ENCODE results near the gene FUT4. TPM values are rescaled to one million over a fixed set of nuclear protein-coding genes. Genes with fewer than 3 reads are reported as not detected.

FUT4 gene
- total and polyA plus RNA-seq, 2 experiments from 2014 or later, result 5.9 to 13.9 TPM

DNA sequence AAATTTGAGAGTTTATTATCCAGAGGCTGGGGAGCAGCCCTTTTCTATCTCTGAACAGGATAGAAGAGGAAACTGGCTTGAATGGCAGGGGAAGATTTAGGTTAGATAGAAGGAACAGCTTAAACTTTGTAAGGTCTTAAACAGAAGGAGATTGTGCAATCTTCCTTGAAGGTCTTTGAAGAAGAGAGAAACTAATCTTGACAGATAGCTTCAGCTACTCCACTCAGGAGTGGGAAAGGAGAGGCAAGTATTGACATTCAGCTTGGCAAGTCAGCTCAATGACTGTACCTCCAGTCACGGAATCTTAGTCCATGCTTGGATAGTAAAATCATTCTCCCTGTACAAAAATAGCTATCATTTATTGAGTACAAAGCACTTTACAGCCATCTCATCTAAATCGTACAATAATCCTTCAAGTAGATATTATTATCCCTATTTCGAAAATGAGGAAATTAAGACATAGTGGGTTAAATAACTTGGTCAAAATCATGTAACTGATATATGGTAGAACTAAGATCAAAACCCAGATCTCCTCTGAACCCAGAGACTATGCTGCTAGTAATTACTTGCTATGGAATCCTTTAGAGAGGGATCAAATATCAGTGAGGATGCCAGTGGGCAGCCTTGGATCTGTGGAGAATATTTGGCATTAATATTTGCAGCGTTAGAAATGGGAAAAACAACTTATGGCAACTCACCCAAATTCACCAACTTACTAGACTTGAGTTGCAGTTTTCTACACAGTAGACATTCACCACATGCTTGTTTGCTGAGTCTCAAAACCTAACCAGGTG is 16.9 kb upstream of the FUT4 start:
- H3K4me1 ChIP-seq (ENCODE audit: insufficient read depth), result peaks cover 11% of the 10 kb centered on the region
- no peaks in the 10 kb centered on the region for H3K9me3 ChIP-seq (ENCODE audit: low read depth)
- no peak overlapping the region for H3K4me3 ChIP-seq
- TF ChIP-seq EZH2phosphoT487 (IDR thresholded peaks at IDR 0.05; ENCODE audit: low read depth, severe bottlenecking, unreplicated experiment), result no peak
- TF ChIP-seq, protein P1, sequence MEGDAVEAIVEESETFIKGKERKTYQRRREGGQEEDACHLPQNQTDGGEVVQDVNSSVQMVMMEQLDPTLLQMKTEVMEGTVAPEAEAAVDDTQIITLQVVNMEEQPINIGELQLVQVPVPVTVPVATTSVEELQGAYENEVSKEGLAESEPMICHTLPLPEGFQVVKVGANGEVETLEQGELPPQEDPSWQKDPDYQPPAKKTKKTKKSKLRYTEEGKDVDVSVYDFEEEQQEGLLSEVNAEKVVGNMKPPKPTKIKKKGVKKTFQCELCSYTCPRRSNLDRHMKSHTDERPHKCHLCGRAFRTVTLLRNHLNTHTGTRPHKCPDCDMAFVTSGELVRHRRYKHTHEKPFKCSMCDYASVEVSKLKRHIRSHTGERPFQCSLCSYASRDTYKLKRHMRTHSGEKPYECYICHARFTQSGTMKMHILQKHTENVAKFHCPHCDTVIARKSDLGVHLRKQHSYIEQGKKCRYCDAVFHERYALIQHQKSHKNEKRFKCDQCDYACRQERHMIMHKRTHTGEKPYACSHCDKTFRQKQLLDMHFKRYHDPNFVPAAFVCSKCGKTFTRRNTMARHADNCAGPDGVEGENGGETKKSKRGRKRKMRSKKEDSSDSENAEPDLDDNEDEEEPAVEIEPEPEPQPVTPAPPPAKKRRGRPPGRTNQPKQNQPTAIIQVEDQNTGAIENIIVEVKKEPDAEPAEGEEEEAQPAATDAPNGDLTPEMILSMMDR (IDR thresholded peaks at IDR 0.05; ENCODE audit: poor library complexity), result no peak
- TF ChIP-seq EZH2 (IDR thresholded peaks at IDR 0.05; ENCODE audit: borderline replicate concordance), result no peak
- H3K27ac ChIP-seq, result peak overlapping the region; percentile 44
- no peaks in the 10 kb centered on the region for H4K20me1 ChIP-seq (ENCODE audit: insufficient read depth, poor library complexity, severe bottlenecking)
- peak overlapping the region; percentile 18 for H2AFZ ChIP-seq
- WGBS (ENCODE audit: low lambda C conversion rate, missing lambda C conversion rate), result 73% methylated on average over 4 of the region's 4 CpGs
- H3K4me2 ChIP-seq, result no peak overlapping the region
- H3K9me2 ChIP-seq (replicated peaks; ENCODE audit: insufficient read depth), result no peaks in the 10 kb centered on the region
- DNase-seq (ENCODE audit: low spot score), result no peak
- no peaks in the 10 kb centered on the region for H3K27me3 ChIP-seq
- H3K36me3 ChIP-seq (replicated peaks; ENCODE audit: insufficient read depth, low read depth), result no peaks in the 10 kb centered on the region
- no peaks in the 10 kb centered on the region for H3K79me2 ChIP-seq

DNA sequence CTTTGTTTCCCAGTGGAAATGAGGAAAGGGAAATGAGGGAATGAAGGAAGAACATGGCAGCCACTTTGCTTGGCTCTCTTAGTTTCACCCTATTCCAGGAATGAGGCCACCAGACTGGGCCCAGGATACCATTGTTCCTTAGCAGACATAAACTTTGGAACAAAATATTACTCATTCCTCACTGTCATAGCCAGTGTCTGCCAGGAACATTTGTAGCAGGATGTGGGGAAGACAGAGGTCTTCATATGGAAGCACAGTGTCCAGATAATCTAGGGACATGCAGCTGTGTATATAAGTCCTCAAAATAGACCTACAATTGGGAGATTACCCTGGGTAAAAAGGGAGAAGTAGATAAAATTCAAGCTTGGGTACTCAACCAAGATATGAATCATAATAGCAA is 15.2 kb upstream of the FUT4 start:
- no peak overlapping the region for H3K4me2 ChIP-seq
- H3K27me3 ChIP-seq, result no peaks in the 10 kb centered on the region
- H3K9me2 ChIP-seq (replicated peaks; ENCODE audit: insufficient read depth), result no peaks in the 10 kb centered on the region
- TF ChIP-seq EZH2phosphoT487 (IDR thresholded peaks at IDR 0.05; ENCODE audit: low read depth, severe bottlenecking, unreplicated experiment), result no peak
- TF ChIP-seq, protein P1 (IDR thresholded peaks at IDR 0.05; ENCODE audit: poor library complexity), result no peak
- TF ChIP-seq EZH2 (IDR thresholded peaks at IDR 0.05; ENCODE audit: borderline replicate concordance), result no peak
- H4K20me1 ChIP-seq (ENCODE audit: insufficient read depth, poor library complexity, severe bottlenecking), result no peaks in the 10 kb centered on the region
- H3K36me3 ChIP-seq (replicated peaks; ENCODE audit: insufficient read depth, low read depth), result no peaks in the 10 kb centered on the region
- no peak overlapping the region for H3K4me3 ChIP-seq
- no peaks in the 10 kb centered on the region for H3K79me2 ChIP-seq
- DNase-seq (ENCODE audit: low spot score), result no peak
- H3K27ac ChIP-seq, result no peak overlapping the region
- no peak overlapping the region for H2AFZ ChIP-seq
- H3K4me1 ChIP-seq (ENCODE audit: insufficient read depth), result peaks cover 11% of the 10 kb centered on the region
- no peaks in the 10 kb centered on the region for H3K9me3 ChIP-seq (ENCODE audit: low read depth)

DNA sequence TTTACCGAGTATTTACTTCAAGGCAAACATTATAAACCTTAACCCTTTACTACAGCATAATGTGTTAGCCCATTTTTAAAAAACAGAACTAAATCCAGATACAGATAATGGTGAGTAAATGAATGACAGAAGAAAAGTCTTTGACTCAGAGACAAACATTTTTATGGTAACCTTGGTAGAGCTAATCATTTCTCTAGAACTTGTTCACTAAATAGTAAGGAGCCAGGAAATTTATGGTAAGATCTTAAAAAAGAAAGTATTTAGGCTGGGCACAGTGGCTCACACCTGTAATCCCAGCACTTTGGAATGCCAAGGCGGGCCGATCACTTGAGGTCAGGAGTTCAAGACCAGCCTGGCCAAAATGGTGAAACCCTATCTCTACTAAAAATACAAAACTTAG is 11.5 kb upstream of the FUT4 start:
- 70% methylated on average over 3 of the region's 3 CpGs for WGBS (ENCODE audit: low lambda C conversion rate, missing lambda C conversion rate)
- Histone ChIP-seq H3K9me3 (ENCODE audit: low read depth) (no peaks in the 10 kb centered on the region), H3K27ac (no peak overlapping the region), H3K36me3 (replicated peaks; ENCODE audit: insufficient read depth, low read depth) (no peaks in the 10 kb centered on the region), H3K4me2 (no peak overlapping the region), H3K79me2 (no peaks in the 10 kb centered on the region), H4K20me1 (ENCODE audit: insufficient read depth, poor library complexity, severe bottlenecking) (no peaks in the 10 kb centered on the region), H3K9me2 (replicated peaks; ENCODE audit: insufficient read depth) (no peaks in the 10 kb centered on the region), H2AFZ (no peak overlapping the region), H3K4me1 (ENCODE audit: insufficient read depth) (no peaks in the 10 kb centered on the region), H3K27me3 (no peaks in the 10 kb centered on the region), H3K4me3 (no peak overlapping the region)
- no peak for DNase-seq (ENCODE audit: low spot score)
- TF ChIP-seq, protein P1 (IDR thresholded peaks at IDR 0.05; ENCODE audit: poor library complexity), result no peak
- TF ChIP-seq EZH2phosphoT487 (IDR thresholded peaks at IDR 0.05; ENCODE audit: low read depth, severe bottlenecking, unreplicated experiment) (no peak), EZH2 (IDR thresholded peaks at IDR 0.05; ENCODE audit: borderline replicate concordance) (no peak)
